Activated naive CD4-positive, alpha-beta T cell treated with anti-CD3 and anti-CD28 coated beads, Interleukin-2, amount 50 U/mL, for 72 hours (primary cell): ENCODE results near the gene CRIP3. TPM values are rescaled to one million over a fixed set of nuclear protein-coding genes. Genes with fewer than 3 reads are reported as not detected.

Source experiments
- ATAC-seq, 2 donors: fragments of 150-1000 bp; cut with Tn5 transposase; 2 replicates each; pipeline ENCODE4 v1.10.0; 2021; ENCODE audit warnings: mild to moderate bottlenecking in 2 of 2, moderate library complexity in 2 of 2
- DNase-seq, 2 donors: peaks; one replicate each; pipeline ENCODE4 v3.0.0; 2021 to 2022; ENCODE audit warnings: low spot score in 2 of 2
- H3K27ac Mint-ChIP-seq, 2 donors: one replicate each; pipeline ENCODE4 v1.8.0; 2022; ENCODE audit warnings: mild to moderate bottlenecking in 2 of 2, mixed read lengths in 2 of 2
- H3K36me3 Mint-ChIP-seq, 2 donors: one replicate each; pipeline ENCODE4 v1.8.0; 2022; ENCODE audit warnings: mixed read lengths in 2 of 2
- H3K9me3 Mint-ChIP-seq, 2 donors: one replicate each; pipeline ENCODE4 v1.8.0; 2022; ENCODE audit warnings: mixed read lengths in 2 of 2
- total RNA-seq, 2 donors: library from RNA; stranded (reverse); gene quantifications; one replicate each; pipeline ENCODE4 v1.2.3, GENCODE V29; 2022

Gene CRIP3
- total RNA-seq, 2 donors from 2014 or later: 4.2 to 6.4 TPM

DNA sequence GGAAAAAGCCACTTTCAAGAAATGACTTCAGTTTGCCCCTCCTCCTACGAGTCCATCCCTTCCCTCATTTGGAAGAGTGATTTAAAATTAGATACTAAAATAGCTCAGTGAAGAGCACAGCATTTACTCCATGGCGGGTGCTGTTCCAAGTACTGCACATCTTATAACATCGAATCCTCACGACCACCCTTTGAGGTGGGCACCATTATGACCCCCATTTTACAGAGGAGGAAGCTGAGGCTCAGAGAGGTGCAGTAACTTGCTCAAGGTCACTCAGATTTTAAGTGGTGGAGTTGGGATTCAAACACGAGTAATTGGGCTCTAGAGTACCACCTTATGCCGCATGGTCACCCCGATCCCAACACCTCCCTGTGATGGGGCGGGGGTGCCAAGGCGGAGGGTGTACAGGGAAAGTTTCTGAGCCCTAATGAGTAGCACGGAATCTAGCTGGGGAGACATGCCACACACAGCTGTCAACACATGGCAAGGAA lies 39.8 kb downstream of the CRIP3 start:
- DNase-seq (no peak), ATAC-seq (no peak)
- Mint-ChIP-seq H3K36me3 (no peaks in the 10 kb centered on the region), H3K27ac (no peak overlapping the region), H3K9me3 (no peaks in the 10 kb centered on the region)

DNA sequence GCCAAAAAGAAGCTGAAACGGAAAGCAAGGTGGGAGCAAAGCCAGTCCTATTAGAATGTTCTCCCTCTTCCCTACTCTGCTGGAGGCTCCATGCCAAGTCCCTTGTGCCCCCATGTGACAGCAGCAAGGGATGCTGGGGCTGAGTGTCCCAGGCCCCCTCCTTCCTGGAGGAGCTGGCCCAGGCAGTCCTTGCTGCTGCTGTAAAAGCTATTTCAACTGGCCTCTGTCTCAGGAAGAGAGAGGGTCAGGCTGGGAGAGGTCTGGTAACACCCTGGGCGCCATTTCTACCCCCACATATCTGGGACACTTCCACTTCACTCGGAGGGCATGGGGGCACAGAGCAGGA lies 40.3 kb downstream of the CRIP3 start:
- ATAC-seq: no peak
- Mint-ChIP-seq H3K36me3 (no peaks in the 10 kb centered on the region), H3K9me3 (no peaks in the 10 kb centered on the region), H3K27ac (no peak overlapping the region)
- no peak for DNase-seq

DNA sequence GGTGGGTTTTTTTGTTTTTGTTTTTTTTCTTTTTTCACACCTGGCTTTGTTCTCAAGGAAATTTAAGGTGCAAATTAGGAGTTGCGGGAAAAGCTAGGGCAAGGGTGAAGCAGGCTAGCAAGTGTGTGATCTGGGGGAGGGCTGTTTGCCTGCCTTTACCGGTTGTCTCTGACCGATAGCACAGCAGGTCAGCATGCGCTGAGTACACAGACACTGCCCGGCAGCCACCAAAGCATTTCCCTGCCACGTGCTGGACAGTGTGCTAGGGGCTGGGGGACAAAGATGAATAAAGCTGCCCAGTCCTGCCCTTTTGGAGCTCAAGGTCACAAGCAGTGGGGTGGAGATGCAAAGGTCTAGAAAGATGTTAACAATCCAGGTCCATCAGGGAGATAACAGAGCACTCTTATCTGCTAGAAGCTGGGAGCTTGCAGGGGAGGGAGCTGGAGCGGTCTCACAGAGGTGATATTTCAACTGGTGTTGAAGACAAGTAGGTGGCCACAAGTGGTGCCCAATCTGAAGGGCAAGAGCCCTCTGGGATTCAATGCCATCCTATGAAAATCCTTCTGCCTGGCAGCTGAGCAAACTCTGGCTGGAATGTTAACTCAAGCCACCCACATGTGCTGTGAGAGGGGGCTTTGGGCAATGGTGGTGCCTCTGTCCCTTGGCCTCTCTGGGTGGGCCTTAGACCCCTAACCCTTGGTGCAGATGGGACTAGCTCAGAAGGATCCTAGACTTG lies 40.8 kb downstream of the CRIP3 start:
- ATAC-seq: no peak
- Mint-ChIP-seq H3K27ac (no peak overlapping the region), H3K36me3 (no peaks in the 10 kb centered on the region), H3K9me3 (no peaks in the 10 kb centered on the region)
- no peak for DNase-seq

DNA sequence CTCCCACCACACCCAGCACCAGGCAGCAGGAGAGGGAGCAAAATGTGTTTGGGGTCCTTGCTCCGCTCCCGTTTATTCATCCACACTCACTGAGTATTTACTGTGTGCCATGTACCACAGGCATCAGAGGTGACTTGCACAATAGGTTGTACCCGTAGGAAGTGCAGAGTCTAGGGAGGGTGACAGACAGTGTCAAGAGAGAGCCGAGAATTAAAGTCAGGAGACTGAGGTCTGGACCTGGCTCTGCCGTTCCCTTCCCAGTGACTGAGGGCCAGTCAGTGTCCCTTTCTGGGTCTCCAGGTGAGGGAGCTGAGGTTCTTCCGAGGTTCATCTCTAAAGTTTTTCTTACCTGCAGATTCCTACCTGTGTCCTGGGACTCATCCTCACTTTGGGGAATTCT lies 43.1 kb downstream of the CRIP3 start:
- Mint-ChIP-seq H3K36me3 (no peaks in the 10 kb centered on the region), H3K9me3 (no peaks in the 10 kb centered on the region), H3K27ac (no peak overlapping the region)
- DNase-seq: no peak
- ATAC-seq: no peak

DNA sequence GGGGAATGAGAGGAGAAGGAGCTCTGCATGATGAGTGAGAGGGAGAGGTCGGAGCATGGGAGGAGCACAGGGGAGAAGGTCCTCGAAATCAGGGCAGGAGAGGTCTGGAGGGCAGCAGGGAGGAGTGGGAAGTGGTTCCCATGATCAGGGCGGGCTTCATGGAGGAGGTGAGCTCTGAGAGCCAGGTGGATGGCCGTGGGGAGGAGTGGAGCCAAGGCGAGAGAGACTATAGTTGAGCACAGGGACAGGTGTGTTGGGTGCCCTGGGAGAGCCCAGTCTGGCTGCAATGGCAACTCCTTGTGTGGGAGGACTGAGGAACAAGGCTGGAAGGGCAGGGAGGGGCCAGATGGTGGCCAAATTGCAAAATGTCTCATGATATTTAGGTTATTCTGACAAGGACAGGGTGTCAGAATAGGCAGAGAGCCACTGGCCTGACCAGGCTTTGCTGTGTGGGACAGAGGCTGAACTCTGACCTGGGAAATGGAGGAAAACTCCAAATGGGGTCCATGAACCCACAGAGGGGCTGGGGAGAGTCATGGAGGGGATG lies 44.0 kb downstream of the CRIP3 start:
- DNase-seq (no peak), ATAC-seq (no peak)
- H3K36me3 Mint-ChIP-seq: no peaks in the 10 kb centered on the region
- no peak overlapping the region for H3K27ac Mint-ChIP-seq
- H3K9me3 Mint-ChIP-seq: no peaks in the 10 kb centered on the region

DNA sequence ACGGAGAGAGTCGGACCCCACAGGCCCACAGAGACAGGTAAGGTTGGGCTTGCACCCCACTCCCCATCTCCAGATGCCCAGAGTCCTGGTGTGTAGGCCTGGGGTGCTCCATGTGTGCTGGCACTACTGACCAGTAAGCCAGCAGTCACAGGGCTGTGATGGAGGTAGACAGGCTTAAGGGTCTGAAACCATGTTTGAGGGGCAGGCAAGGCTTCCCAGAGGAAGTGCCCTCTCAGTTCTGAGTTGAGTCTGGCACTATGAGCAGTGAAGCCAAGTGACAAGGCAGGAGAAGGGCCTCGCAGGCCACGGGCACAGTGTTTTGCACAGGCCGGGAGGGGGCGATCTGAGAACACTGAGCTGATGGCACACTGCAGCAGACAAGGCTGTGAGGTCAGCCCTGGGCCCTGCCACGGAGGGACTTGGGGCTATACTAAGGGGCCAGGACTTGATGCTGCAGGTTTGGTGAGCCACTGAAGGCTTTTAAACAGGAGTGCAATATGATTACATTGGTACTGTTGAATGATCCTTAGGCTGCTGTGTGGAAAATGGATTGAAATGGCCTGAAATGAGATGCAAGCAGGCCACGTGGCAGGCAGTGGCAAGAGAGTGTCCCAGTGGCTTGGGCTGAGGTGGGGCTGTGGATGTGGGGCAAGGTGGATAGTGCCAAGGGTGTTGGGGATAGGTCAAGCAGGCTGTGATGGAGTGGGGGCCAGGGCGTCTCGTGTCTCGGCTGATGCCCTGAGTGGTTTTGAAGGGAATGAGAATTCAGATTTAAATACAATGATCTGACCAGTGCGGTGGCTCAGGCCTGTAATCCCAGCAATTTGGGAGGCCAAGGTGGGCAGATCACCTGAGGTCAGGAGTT lies 45.1 kb downstream of the CRIP3 start:
- peak; percentile 96 to 98 for ATAC-seq
- Mint-ChIP-seq H3K9me3 (no peaks in the 10 kb centered on the region), H3K36me3 (no peaks in the 10 kb centered on the region)

DNA sequence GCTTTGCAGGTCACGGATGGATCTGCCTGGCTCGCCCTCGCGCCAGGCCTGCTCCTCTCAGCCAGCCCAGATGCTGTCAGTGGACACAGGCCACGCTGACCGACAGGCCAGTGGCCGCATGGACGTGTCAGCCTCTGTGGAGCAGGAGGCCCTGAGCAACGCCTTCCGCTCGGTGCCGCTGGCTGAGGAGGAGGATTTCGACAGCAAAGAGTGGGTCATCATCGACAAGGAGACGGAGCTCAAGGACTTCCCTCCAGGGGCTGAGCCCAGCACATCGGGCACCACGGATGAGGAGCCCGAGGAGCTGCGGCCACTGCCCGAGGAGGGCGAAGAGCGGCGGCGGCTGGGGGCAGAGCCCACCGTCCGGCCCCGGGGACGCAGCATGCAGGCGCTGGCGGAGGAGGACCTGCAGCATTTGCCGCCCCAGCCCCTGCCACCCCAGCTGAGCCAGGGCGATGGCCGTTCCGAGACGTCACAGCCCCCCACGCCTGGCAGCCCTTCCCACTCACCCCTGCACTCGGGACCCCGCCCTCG lies 45.8 kb downstream of the CRIP3 start:
- DNase-seq: no peak
- Mint-ChIP-seq H3K36me3 (no peaks in the 10 kb centered on the region), H3K27ac (no peak overlapping the region), H3K9me3 (no peaks in the 10 kb centered on the region)
- no peak for ATAC-seq

More for the DNA sequence above, 45.1 kb downstream of the CRIP3 start:
- DNase-seq: peak; percentile 73 to 78
- H3K27ac Mint-ChIP-seq: peak overlapping the region in 1 of 2 donors; percentile 73

DNA sequence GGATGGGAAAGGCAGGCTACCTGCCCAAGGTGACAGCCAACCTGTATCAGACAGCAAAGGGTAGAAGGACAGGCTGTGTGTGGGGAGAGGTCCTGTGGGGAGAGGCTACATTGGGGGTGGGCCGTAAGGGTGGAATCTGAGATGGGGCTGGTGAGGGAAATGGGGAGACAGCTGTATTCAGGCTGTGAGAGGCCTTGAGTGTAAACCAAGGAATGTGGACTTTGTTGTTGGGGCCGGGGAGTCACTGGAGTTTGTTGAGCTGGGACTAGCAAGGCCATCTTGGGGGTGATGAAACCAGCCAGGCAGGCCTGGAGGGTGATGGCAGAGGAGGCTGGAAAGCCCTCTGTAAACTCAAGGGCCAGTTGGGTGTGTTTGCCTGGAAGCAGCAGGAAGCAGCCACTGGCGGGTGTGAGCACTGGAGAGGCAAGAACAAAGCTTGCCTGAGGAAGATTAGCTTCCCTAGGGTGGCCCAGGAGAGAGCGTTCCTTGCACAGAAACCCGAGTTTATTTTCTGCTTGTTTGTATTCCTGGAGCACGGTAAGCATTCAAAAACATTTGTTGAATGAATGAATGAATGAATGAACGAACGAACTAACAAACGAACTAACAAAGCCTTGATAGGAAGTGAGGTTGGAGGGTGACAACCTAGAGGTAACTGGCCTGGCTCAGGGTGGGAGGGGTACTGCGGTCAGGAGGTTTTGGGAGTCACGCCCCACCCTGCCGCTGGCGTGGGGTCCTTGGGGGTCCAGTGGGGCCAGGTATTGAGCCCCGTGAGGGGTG lies 46.4 kb downstream of the CRIP3 start:
- no peaks in the 10 kb centered on the region for H3K9me3 Mint-ChIP-seq
- no peak for DNase-seq
- no peak overlapping the region for H3K27ac Mint-ChIP-seq
- no peaks in the 10 kb centered on the region for H3K36me3 Mint-ChIP-seq
- ATAC-seq: no peak

DNA sequence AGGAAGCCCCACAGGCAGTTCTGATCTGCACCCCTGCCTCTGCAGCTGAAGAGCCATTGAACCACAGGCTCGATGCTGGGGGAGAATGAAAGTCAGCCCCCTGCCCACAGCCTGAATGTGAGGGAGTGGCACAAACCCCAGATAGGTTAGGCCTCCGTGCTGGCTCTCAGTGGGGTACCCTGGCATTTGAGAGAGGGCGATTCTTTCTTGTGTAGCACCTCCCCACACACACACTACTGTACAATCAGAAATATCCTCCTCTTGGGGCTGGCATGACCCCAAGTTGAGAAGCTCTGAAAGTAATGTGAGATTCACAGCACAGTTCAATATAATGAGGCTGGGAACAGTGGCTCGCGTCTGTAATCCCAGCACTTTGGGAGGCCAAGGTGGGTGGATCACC lies 47.4 kb downstream of the CRIP3 start:
- no peaks in the 10 kb centered on the region for H3K36me3 Mint-ChIP-seq
- DNase-seq (no peak), ATAC-seq (no peak)
- no peak overlapping the region for H3K27ac Mint-ChIP-seq
- no peaks in the 10 kb centered on the region for H3K9me3 Mint-ChIP-seq

DNA sequence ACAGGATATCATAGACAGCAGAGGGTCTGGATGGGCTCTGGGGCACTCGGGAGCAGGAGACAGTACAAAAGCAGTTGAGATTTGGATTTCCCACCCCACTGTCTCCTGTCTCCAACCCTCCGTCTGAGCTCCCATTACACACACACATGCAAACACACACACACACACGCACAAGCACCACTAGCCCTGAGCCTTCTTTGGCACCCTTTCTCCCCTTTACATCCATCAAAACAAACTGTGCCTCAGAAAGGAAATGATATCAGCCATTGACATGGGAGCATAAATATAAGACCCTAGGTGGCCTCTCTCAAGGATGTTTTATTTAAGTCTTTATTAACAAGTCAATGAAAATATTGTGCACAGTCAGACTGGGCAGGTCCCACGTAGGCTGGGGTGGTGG lies 47.8 kb downstream of the CRIP3 start:
- no peak overlapping the region for H3K27ac Mint-ChIP-seq
- H3K36me3 Mint-ChIP-seq: no peaks in the 10 kb centered on the region
- ATAC-seq (no peak), DNase-seq (no peak)
- H3K9me3 Mint-ChIP-seq: no peaks in the 10 kb centered on the region

DNA sequence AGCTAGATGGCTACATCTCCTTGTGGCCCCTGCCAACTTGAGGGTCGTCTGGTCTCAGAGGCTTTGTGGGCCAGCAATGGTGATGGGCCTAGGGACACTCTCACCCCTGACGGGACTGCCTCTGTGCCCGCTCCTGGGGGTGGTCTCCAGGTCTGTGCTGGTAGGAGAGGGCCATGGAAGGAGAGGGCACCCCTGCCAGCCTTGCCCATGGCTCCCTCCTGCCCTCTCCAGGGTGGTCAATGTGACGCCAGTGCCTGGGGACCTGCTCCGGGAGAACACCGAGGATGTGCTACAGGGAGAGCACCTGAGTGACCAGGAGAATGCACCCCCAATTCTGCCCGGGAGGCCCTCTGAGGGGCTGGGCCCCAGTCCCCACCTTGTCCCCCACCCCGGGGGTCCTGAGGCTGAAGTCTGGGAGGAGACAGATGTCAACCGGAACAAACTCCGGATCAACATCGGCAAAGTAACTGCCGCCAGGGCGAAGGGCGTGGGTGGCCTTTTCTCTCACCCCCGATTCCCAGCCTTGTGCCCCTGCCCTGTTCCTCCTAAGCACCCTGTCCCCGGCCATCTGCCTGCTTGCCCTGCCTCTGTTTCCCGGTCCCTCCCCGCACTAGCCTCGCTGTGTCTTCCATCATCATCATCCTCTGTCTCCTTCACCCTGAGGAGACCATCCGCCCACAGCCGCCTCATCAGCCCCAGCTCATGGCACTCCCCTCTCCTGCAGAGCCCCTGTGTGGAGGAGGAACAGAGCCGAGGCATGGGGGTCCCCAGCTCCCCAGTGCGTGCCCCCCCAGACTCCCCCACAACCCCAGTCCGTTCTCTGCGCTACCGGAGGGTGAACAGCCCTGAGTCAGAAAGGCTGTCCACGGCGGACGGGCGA lies 49.6 kb downstream of the CRIP3 start:
- H3K27ac Mint-ChIP-seq: no peak overlapping the region
- ATAC-seq (no peak), DNase-seq (no peak)
- no peaks in the 10 kb centered on the region for H3K36me3 Mint-ChIP-seq
- H3K9me3 Mint-ChIP-seq: no peaks in the 10 kb centered on the region

DNA sequence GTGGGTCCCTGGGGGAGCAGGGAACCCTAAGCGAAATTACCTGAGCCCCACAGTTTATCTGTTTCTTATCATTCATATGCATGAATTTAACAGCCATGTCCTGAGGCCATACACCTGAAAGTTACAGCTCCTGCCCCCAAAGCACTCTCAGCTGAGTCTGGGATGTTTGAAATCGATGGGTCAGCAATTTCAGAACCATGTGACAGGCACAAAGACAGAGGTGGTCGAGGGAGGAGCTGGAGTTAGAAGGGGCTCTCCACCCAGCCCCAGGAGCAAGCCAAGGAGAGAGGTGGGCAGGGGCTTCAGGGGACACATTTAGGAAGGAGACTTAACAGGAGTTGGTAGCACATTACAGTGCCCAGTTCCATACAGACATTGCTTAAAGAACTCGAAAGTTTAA lies 50.4 kb downstream of the CRIP3 start:
- H3K27ac Mint-ChIP-seq: no peak overlapping the region
- H3K36me3 Mint-ChIP-seq: no peaks in the 10 kb centered on the region
- no peak for ATAC-seq
- DNase-seq: no peak
- no peaks in the 10 kb centered on the region for H3K9me3 Mint-ChIP-seq

DNA sequence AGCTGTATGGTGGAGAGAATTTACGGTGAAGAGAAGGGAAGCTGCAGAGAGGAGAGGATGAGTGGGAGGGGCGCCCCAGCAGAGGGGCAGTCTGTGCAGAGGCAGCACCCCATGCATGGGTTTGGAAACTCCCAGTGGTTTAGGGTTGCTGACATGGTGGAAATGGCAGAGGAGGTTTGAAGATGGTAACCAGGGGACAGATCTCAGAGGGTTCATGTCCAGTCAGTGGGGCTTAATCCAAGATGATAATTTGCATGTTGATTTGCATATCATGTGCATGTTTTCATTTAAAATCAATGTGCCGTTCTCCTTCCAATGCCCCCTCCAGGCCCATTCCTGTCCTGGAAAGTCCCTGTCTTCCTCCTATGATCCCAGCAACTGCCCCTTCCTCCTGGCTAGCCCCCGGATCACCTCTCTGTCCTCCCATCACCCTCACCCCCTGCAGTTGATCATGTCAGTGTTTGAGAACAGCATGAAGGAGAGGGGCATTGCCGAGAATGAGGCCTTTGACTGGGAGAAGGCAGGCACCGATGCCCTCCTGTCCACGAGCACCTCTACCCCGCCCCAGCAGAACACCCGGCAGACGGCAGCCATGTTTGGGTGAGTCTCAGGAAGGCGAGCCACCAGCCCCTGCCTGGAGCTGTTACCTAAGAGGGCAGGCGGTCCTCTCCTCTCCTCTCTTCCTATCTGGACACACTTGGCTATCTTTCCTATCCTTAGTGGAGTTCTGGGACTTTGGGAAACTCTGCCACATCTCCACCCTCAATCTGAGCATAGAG lies 51.1 kb downstream of the CRIP3 start:
- ATAC-seq: no peak
- H3K27ac Mint-ChIP-seq: peak overlapping the region in 1 of 2 donors; percentile 11
- DNase-seq: no peak

DNA sequence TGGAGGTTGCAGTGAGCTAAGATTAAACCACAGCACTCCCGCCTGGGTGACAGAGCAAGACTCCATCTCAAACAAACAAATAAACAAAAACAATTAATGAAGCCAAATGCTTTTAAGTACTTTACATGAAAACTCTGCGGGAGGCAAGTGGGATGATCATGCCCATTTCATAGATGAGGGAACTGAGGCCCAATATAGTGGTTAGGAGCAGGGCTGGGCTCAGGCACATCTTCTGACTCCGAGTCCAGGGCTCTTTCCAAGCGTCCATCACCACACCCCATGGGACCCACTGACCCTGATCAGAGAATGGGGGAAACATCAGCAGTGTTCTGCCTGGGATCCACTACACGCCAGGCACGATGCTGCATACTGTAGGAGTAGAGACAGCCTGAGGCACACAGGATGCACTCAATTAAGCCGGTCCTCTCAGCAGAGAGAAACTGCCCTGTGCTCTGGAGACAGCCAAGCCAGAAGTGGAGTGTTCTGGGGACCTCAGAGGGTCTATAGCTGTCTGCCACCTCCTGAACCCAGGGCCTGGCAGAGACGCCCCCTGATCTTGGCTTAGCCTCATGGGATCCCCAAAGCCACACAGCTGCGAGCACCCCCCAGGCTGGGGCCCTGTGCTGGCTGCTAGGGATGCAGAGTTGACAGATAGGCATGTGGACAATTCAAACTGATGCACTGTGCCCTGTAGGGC lies 51.8 kb downstream of the CRIP3 start:
- DNase-seq: no peak
- peak overlapping the region in 1 of 2 donors; percentile 11 for H3K27ac Mint-ChIP-seq
- no peak for ATAC-seq
- no peaks in the 10 kb centered on the region for H3K36me3 Mint-ChIP-seq
- no peaks in the 10 kb centered on the region for H3K9me3 Mint-ChIP-seq

More for the DNA sequence above, 51.1 kb downstream of the CRIP3 start:
- Mint-ChIP-seq H3K9me3 (no peaks in the 10 kb centered on the region), H3K36me3 (no peaks in the 10 kb centered on the region)
